Measurements from ENCODE around the gene SCN9A. TPM values are rescaled to one million over a fixed set of nuclear protein-coding genes. Genes with fewer than 3 reads are reported as not detected.

The SCN9A gene
- total and polyA plus RNA-seq, 2 of the 8 experiments (the other 6 are each of a cell fraction or from before 2014, with no cell fraction given) = 1.6 to 6.2 TPM

DNA sequence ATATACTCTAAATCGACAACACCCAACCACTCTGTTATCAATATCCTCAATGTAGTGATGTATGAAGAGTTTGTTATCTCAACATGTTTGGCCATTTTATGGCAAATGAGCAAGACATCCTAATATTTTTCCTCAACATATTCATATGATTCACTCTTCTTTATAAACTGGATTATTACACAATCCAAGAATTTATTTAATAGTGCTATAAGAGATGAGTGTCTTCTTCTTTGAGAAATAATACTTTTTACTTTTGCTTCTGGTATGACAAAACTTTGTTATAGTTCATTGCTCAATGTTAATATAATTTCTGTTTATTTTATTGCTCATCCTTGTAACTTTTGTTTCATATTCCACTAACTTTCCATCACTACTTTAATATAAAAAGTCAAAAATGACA lies 44.3 kb downstream of the SCN9A start (continued):
- TF ChIP-seq, protein P1, sequence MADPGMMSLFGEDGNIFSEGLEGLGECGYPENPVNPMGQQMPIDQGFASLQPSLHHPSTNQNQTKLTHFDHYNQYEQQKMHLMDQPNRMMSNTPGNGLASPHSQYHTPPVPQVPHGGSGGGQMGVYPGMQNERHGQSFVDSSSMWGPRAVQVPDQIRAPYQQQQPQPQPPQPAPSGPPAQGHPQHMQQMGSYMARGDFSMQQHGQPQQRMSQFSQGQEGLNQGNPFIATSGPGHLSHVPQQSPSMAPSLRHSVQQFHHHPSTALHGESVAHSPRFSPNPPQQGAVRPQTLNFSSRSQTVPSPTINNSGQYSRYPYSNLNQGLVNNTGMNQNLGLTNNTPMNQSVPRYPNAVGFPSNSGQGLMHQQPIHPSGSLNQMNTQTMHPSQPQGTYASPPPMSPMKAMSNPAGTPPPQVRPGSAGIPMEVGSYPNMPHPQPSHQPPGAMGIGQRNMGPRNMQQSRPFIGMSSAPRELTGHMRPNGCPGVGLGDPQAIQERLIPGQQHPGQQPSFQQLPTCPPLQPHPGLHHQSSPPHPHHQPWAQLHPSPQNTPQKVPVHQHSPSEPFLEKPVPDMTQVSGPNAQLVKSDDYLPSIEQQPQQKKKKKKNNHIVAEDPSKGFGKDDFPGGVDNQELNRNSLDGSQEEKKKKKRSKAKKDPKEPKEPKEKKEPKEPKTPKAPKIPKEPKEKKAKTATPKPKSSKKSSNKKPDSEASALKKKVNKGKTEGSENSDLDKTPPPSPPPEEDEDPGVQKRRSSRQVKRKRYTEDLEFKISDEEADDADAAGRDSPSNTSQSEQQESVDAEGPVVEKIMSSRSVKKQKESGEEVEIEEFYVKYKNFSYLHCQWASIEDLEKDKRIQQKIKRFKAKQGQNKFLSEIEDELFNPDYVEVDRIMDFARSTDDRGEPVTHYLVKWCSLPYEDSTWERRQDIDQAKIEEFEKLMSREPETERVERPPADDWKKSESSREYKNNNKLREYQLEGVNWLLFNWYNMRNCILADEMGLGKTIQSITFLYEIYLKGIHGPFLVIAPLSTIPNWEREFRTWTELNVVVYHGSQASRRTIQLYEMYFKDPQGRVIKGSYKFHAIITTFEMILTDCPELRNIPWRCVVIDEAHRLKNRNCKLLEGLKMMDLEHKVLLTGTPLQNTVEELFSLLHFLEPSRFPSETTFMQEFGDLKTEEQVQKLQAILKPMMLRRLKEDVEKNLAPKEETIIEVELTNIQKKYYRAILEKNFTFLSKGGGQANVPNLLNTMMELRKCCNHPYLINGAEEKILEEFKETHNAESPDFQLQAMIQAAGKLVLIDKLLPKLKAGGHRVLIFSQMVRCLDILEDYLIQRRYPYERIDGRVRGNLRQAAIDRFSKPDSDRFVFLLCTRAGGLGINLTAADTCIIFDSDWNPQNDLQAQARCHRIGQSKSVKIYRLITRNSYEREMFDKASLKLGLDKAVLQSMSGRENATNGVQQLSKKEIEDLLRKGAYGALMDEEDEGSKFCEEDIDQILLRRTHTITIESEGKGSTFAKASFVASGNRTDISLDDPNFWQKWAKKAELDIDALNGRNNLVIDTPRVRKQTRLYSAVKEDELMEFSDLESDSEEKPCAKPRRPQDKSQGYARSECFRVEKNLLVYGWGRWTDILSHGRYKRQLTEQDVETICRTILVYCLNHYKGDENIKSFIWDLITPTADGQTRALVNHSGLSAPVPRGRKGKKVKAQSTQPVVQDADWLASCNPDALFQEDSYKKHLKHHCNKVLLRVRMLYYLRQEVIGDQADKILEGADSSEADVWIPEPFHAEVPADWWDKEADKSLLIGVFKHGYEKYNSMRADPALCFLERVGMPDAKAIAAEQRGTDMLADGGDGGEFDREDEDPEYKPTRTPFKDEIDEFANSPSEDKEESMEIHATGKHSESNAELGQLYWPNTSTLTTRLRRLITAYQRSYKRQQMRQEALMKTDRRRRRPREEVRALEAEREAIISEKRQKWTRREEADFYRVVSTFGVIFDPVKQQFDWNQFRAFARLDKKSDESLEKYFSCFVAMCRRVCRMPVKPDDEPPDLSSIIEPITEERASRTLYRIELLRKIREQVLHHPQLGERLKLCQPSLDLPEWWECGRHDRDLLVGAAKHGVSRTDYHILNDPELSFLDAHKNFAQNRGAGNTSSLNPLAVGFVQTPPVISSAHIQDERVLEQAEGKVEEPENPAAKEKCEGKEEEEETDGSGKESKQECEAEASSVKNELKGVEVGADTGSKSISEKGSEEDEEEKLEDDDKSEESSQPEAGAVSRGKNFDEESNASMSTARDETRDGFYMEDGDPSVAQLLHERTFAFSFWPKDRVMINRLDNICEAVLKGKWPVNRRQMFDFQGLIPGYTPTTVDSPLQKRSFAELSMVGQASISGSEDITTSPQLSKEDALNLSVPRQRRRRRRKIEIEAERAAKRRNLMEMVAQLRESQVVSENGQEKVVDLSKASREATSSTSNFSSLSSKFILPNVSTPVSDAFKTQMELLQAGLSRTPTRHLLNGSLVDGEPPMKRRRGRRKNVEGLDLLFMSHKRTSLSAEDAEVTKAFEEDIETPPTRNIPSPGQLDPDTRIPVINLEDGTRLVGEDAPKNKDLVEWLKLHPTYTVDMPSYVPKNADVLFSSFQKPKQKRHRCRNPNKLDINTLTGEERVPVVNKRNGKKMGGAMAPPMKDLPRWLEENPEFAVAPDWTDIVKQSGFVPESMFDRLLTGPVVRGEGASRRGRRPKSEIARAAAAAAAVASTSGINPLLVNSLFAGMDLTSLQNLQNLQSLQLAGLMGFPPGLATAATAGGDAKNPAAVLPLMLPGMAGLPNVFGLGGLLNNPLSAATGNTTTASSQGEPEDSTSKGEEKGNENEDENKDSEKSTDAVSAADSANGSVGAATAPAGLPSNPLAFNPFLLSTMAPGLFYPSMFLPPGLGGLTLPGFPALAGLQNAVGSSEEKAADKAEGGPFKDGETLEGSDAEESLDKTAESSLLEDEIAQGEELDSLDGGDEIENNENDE (IDR thresholded peaks at IDR 0.05; ENCODE audit: insufficient replicate concordance, low read length) = no peak
- TF ChIP-seq NANOG (IDR thresholded peaks at IDR 0.05; ENCODE audit: insufficient read depth, low read depth, low read length, poor library complexity, severe bottlenecking) (no peak), JUND (IDR thresholded peaks at IDR 0.05; ENCODE audit: low read length) (no peak), ZNF274 (IDR thresholded peaks at IDR 0.05; ENCODE audit: borderline replicate concordance, extremely low read depth, low read length) (no peak)

Measured in H1 (cell line).